Nephron progenitor cell (in vitro differentiated cells): ENCODE results near the gene GALNT14.

ENCODE experiments used
- DNase-seq: peaks from one replicate; pipeline ENCODE4 v3.0.0; 2021
- H3K27ac Mint-ChIP-seq: 2 replicates; pipeline ENCODE4 v1.8.0; 2021; ENCODE audit warnings: mild to moderate bottlenecking, moderate library complexity, mixed read lengths
- H3K27me3 Mint-ChIP-seq: 2 replicates; pipeline ENCODE4 v1.8.0; 2021; ENCODE audit warnings: mild to moderate bottlenecking, low read depth, mixed read lengths; ENCODE audit not compliant: poor library complexity
- H3K36me3 Mint-ChIP-seq: 2 replicates; pipeline ENCODE4 v1.8.0; 2021; ENCODE audit warnings: low read depth, mixed read lengths
- H3K4me1 Mint-ChIP-seq: 2 replicates; pipeline ENCODE4 v1.8.0; 2021; ENCODE audit warnings: mixed read lengths
- H3K4me3 Mint-ChIP-seq: 2 replicates; pipeline ENCODE4 v1.8.0; 2021; ENCODE audit warnings: mild to moderate bottlenecking, moderate library complexity, mixed read lengths
- H3K9me3 Mint-ChIP-seq: 2 replicates; pipeline ENCODE4 v1.8.0; 2021; ENCODE audit warnings: mild to moderate bottlenecking, moderate library complexity, mixed read lengths
- TF ChIP-seq, protein P1 (sequence below): fragments of 200-600 bp; sonication (generic); IDR thresholded peaks from 2 replicates; pipeline ENCODE4 v1.5.0; 2021; ENCODE audit warnings: antibody characterized with exemption

Gene GALNT14

DNA sequence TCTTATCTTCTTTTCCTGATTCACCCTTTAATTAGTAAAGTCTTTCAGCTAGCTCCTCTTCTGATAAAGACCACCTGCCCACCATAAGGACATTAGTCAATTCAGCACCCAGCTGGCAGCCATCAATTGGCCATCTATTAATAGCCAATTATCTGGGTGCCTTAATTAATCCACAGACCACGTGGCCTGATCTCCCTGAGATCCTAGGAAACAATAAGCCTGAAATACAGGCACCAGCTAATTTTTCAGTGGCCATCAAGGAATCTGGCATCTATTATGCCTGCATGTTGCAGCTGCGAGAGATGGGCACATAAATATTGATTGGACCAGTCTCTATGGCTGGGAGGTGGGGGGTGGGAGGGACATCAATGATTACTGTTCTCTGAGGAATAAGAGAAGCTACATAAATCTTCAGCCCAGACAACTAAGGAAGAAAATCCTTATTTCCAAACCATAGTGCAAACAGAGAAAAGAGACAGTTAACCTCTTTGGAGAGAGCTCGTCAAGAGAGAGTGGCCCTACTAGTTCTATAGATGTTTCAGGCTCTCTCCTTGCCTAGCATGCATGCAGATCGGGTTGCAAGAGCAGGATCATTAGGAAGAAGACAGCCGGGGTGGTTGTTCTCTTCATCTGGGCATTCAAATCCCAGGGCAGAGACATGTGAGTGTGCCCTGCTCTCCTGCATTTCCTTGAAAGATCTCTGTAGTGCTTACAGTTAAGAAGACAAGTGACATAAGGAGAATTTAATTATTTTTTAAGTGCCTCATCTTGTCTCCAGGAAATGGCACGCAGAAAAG is 8.7 kb downstream of the GALNT14 start:
- Mint-ChIP-seq H3K9me3 (no peaks in the 10 kb centered on the region), H3K4me1 (peaks cover 16% of the 10 kb centered on the region), H3K36me3 (no peaks in the 10 kb centered on the region), H3K27me3 (peaks cover 23% of the 10 kb centered on the region), H3K4me3 (no peak overlapping the region), H3K27ac (no peak overlapping the region)
- no peak for DNase-seq
- TF ChIP-seq, protein P1, sequence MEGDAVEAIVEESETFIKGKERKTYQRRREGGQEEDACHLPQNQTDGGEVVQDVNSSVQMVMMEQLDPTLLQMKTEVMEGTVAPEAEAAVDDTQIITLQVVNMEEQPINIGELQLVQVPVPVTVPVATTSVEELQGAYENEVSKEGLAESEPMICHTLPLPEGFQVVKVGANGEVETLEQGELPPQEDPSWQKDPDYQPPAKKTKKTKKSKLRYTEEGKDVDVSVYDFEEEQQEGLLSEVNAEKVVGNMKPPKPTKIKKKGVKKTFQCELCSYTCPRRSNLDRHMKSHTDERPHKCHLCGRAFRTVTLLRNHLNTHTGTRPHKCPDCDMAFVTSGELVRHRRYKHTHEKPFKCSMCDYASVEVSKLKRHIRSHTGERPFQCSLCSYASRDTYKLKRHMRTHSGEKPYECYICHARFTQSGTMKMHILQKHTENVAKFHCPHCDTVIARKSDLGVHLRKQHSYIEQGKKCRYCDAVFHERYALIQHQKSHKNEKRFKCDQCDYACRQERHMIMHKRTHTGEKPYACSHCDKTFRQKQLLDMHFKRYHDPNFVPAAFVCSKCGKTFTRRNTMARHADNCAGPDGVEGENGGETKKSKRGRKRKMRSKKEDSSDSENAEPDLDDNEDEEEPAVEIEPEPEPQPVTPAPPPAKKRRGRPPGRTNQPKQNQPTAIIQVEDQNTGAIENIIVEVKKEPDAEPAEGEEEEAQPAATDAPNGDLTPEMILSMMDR = no peak

- Mint-ChIP-seq H3K36me3 (no peaks in the 10 kb centered on the region), H3K27me3 (peaks cover 9% of the 10 kb centered on the region), H3K4me3 (no peak overlapping the region), H3K4me1 (peaks cover 16% of the 10 kb centered on the region), H3K9me3 (no peaks in the 10 kb centered on the region), H3K27ac (no peak overlapping the region)
- DNase-seq = no peak
- TF ChIP-seq, protein P1 = no peak
These were observed 10.3 kb downstream of the GALNT14 start for GRCh38 chr2:31127931-31128330.

- H3K4me3 Mint-ChIP-seq = no peak overlapping the region
- no peaks in the 10 kb centered on the region for H3K9me3 Mint-ChIP-seq
- DNase-seq = no peak
- H3K27ac Mint-ChIP-seq = no peak overlapping the region
- peaks cover 16% of the 10 kb centered on the region for H3K4me1 Mint-ChIP-seq
- TF ChIP-seq, protein P1 = no peak
- no peaks in the 10 kb centered on the region for H3K27me3 Mint-ChIP-seq
- H3K36me3 Mint-ChIP-seq = no peaks in the 10 kb centered on the region
These were observed 12.1 kb downstream of the GALNT14 start for GRCh38 chr2:31125918-31126695.

DNA sequence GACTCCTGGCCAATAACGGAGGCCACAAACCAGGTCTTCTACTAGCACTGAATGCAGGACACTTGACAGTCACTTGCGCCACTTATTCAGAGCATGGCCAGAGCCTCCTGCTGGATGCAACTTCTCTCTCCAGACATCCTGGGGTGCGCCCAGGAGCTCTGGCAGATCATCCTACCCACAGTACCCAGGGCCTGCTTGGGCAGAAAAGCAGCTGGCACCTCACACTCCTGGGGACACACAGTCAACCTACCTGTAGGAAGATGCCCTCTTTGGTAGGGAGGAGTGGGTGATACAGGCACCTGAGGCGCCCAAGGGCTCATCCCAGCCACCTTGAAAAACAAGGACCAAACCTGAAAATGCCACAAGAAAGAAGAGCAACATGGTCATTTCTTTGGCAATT is 13.3 kb downstream of the GALNT14 start:
- DNase-seq = no peak
- no peak overlapping the region for H3K27ac Mint-ChIP-seq
- no peak overlapping the region for H3K4me3 Mint-ChIP-seq
- H3K9me3 Mint-ChIP-seq = no peaks in the 10 kb centered on the region
- H3K36me3 Mint-ChIP-seq = no peaks in the 10 kb centered on the region
- TF ChIP-seq, protein P1 = no peak
- H3K27me3 Mint-ChIP-seq = no peaks in the 10 kb centered on the region
- H3K4me1 Mint-ChIP-seq = peaks cover 8% of the 10 kb centered on the region

DNA sequence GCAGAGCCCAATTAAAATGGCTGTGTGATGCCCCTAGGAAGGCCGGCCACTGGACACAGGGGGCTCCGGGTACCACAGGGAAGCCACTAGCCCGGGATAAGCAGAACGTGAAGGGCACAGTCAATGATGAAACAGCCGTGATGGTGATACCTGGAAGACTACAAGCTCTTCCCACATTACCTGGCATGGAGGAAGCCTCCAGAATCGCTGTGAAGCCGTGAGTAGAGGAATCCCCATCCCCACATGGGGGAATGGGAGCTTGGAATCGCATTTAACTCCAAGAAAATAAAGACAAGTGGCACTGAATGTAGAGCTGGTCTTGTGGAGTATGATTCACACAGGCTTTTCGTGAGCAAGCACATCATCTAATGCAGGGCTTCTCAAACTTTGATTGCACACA is 16.1 kb downstream of the GALNT14 start:
- TF ChIP-seq, protein P1 = no peak
- H3K4me1 Mint-ChIP-seq = no peaks in the 10 kb centered on the region
- H3K9me3 Mint-ChIP-seq = no peaks in the 10 kb centered on the region
- H3K36me3 Mint-ChIP-seq = no peaks in the 10 kb centered on the region
- H3K27ac Mint-ChIP-seq = no peak overlapping the region
- no peak for DNase-seq
- no peaks in the 10 kb centered on the region for H3K27me3 Mint-ChIP-seq
- H3K4me3 Mint-ChIP-seq = no peak overlapping the region
